ENCODE measurements around the gene ITIH5.
"Not testable (repeated sequence)": the region's sequence is repeated elsewhere in the genome, so short reads cannot be mapped to it uniquely, and the experiment has no call there.

The ITIH5 gene

DNA sequence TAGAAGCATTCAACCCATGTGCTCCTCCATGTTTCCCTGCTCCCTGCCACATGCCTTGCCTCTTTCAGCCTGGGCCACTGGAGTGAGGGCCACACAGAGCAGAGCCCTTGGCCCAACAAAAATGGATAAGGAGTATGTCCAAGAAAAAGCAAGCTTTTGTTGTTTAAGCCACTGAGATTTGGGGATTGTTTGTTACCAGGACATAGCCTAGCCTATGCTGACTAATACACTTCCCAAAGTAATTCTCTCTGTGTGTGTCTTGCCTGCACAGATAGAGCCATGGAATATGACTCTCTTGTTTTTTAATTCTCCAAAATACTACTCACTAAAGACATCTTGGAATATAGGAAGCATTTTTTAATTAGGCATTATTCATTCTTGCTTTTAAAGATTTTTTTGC, 22.8 kb upstream of the ITIH5 start:
- H3K27me3 ChIP-seq (ENCODE audit: insufficient read depth, low read depth) = no peaks in the 10 kb centered on the region
- no peaks in the 10 kb centered on the region for H4K20me1 ChIP-seq (ENCODE audit: insufficient read depth)
- TF ChIP-seq CTCF (conservative IDR thresholded peaks at IDR 0.05; ENCODE audit: low read depth, low read length) = no peak

GRCh38 chr10:7687228-7687907, 20.6 kb upstream of the ITIH5 start:
- peak; percentile 96 for TF ChIP-seq CTCF (conservative IDR thresholded peaks at IDR 0.05; ENCODE audit: low read depth, low read length)
- Histone ChIP-seq H3K27ac (no peak overlapping the region), H4K20me1 (ENCODE audit: insufficient read depth) (no peaks in the 10 kb centered on the region), H3K27me3 (ENCODE audit: insufficient read depth, low read depth) (no peaks in the 10 kb centered on the region), H3K4me3 (IDR thresholded peaks at IDR 0.05; ENCODE audit: insufficient read depth, low read depth, low read length) (no peak overlapping the region), H3K9ac (no peak overlapping the region), H2AFZ (ENCODE audit: low read depth) (peak overlapping the region; percentile 3; the same call in 1 of the 2 replicates), H3K4me2 (0 out of 2 replicates have a peak overlapping the region, but pooled peaks have one; percentile 9), H3K79me2 (ENCODE audit: insufficient read depth, low read depth) (no peaks in the 10 kb centered on the region), H3K36me3 (ENCODE audit: insufficient read depth) (no peaks in the 10 kb centered on the region), H3K4me1 (ENCODE audit: low read depth, poor library complexity, severe bottlenecking) (peaks cover 25% of the 10 kb centered on the region)

More for the DNA sequence above, 22.8 kb upstream of the ITIH5 start:
- peaks cover 28% of the 10 kb centered on the region for H3K4me1 ChIP-seq (ENCODE audit: low read depth, poor library complexity, severe bottlenecking)
- no peak overlapping the region for H3K4me2 ChIP-seq
- H3K79me2 ChIP-seq (ENCODE audit: insufficient read depth, low read depth) = no peaks in the 10 kb centered on the region
- no peaks in the 10 kb centered on the region for H3K36me3 ChIP-seq (ENCODE audit: insufficient read depth)
- no peak overlapping the region for H3K4me3 ChIP-seq (IDR thresholded peaks at IDR 0.05; ENCODE audit: insufficient read depth, low read depth, low read length)
- H2AFZ ChIP-seq (ENCODE audit: low read depth) = no peak overlapping the region
- H3K27ac ChIP-seq = no peak overlapping the region
- no peak overlapping the region for H3K9ac ChIP-seq

GRCh38 chr10:7686351-7687171, 19.8 kb upstream of the ITIH5 start:
- Histone ChIP-seq H4K20me1 (ENCODE audit: insufficient read depth) (no peaks in the 10 kb centered on the region), H3K4me3 (IDR thresholded peaks at IDR 0.05; ENCODE audit: insufficient read depth, low read depth, low read length) (no peak overlapping the region), H3K4me2 (0 out of 2 replicates have a peak overlapping the region, but pooled peaks have one; percentile 9), H3K9ac (no peak overlapping the region), H3K36me3 (ENCODE audit: insufficient read depth) (no peaks in the 10 kb centered on the region), H3K79me2 (ENCODE audit: insufficient read depth, low read depth) (no peaks in the 10 kb centered on the region), H2AFZ (ENCODE audit: low read depth) (peak overlapping the region; percentile 3; the same call in 1 of the 2 replicates), H3K4me1 (ENCODE audit: low read depth, poor library complexity, severe bottlenecking) (peaks cover 21% of the 10 kb centered on the region), H3K27ac (no peak overlapping the region), H3K27me3 (ENCODE audit: insufficient read depth, low read depth) (no peaks in the 10 kb centered on the region)
- no peak for TF ChIP-seq CTCF (conservative IDR thresholded peaks at IDR 0.05; ENCODE audit: low read depth, low read length)

DNA sequence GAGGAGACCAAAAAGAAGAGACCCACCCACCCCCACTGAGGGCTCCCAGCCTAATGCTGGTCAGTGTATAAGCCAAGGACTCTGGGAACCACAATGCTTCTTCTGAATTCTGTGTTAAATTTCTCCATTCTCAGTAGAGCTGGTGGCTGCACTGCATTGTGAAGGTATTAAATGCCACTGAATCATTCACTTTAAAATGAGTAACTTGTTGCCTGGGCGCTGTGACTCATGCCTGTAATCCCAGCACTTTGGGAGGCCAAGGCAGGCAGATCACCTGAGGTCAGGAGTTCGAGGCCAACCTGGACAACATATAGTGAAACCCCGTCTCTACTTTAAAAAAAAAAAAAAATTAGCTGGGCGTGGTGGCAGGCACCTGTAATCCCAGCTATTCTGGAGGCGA, 13.3 kb upstream of the ITIH5 start:
- not testable (repeated sequence) for H4K20me1 ChIP-seq (ENCODE audit: insufficient read depth); H2AFZ ChIP-seq (ENCODE audit: low read depth); H3K27ac ChIP-seq; H3K4me1 ChIP-seq (ENCODE audit: low read depth, poor library complexity, severe bottlenecking); H3K4me3 ChIP-seq (IDR thresholded peaks at IDR 0.05; ENCODE audit: insufficient read depth, low read depth, low read length); H3K79me2 ChIP-seq (ENCODE audit: insufficient read depth, low read depth); H3K4me2 ChIP-seq; H3K36me3 ChIP-seq (ENCODE audit: insufficient read depth); H3K9ac ChIP-seq; H3K27me3 ChIP-seq (ENCODE audit: insufficient read depth, low read depth)

All from KMS-11 (cell line).